Measurements from ENCODE around the gene RALGPS2. TPM values are rescaled to one million over a fixed set of nuclear protein-coding genes. Genes with fewer than 3 reads are reported as not detected.
A peak's percentile ranks its signal among the peaks of the same experiment; 100 is the strongest.
"Not testable (repeated sequence)": the region's sequence is repeated elsewhere in the genome, so short reads cannot be mapped to it uniquely, and the experiment has no call there.

Gene RALGPS2
- total RNA-seq, 2 experiments from 2014 or later: 2.2 to 3.0 TPM

- ChIA-PET CTCF (interaction anchor here (0.8 to 2.2 kb wide), 8 partner anchors 12 to 250 kb away, joined by 3 to 15 read pairs (median 6); no protein-coding TSS in a partner anchor), POLR2A (no interaction called here)
- H3K9me3 Mint-ChIP-seq: peaks cover 7% of the 10 kb centered on the region
- H3K36me3 Mint-ChIP-seq (ENCODE audit: low read depth): no peaks in the 10 kb centered on the region
- H3K27ac Mint-ChIP-seq: no peak overlapping the region
- H3K4me3 Mint-ChIP-seq: no peak overlapping the region
- DNase-seq: no peak
- no peaks in the 10 kb centered on the region for H3K27me3 Mint-ChIP-seq
- H3K4me1 Mint-ChIP-seq: no peaks in the 10 kb centered on the region
Measured at GRCh38 chr1:178752891-178753290, 27.8 kb downstream of the RALGPS2 start.

DNA sequence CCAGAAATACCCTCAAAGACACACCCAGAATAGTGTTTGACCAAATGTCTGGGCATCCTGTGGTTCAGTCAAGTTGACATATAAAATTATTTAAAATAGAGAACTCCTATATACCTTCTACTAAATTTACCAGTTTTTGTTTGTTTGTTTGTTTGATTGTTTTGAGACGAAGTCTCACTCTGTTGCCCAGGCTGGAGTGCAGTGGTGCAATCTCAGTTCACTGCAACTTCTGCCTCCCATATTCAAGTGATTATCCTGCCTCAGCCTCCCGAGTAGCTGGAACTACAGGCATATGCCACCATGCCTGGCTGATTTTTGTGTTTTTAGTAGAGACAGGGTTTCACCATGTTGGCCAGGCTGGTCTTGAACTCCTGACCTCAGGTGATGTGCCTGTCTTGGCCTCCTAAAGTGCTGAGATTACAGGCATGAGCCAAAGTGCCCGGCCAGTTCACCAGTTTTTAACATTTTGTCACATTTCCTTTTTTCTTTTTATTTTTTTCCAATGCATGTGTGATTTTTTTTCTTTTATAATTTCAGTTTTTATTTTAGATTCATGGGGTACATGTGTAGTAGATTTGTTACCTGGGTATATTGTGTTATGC lies 29.7 kb downstream of the RALGPS2 start:
- H3K27me3 Mint-ChIP-seq; DNase-seq; H3K27ac Mint-ChIP-seq; H3K4me1 Mint-ChIP-seq; H3K36me3 Mint-ChIP-seq (ENCODE audit: low read depth); POLR2A ChIA-PET; CTCF ChIA-PET; H3K4me3 Mint-ChIP-seq; H3K9me3 Mint-ChIP-seq: not testable (repeated sequence)

- no peaks in the 10 kb centered on the region for H3K36me3 Mint-ChIP-seq (ENCODE audit: low read depth)
- no peak overlapping the region for H3K4me3 Mint-ChIP-seq
- no peaks in the 10 kb centered on the region for H3K27me3 Mint-ChIP-seq
- ChIA-PET CTCF (interaction anchor here (1.0 to 2.1 kb wide), 7 partner anchors 15 to 239 kb away, joined by 3 to 16 read pairs (median 4); partner anchors contain the start of gene RALGPS2), POLR2A (no interaction called here)
- H3K9me3 Mint-ChIP-seq: peaks cover 12% of the 10 kb centered on the region
- DNase-seq: peak; percentile 19
- no peaks in the 10 kb centered on the region for H3K4me1 Mint-ChIP-seq
- no peak overlapping the region for H3K27ac Mint-ChIP-seq
Measured at GRCh38 chr1:178768423-178768822, 43.4 kb downstream of the RALGPS2 start.

GRCh38 chr1:178772952-178773351 lies 47.9 kb downstream of the RALGPS2 start:
- H3K36me3 Mint-ChIP-seq (ENCODE audit: low read depth): no peaks in the 10 kb centered on the region
- H3K4me1 Mint-ChIP-seq: no peaks in the 10 kb centered on the region
- no peak overlapping the region for H3K4me3 Mint-ChIP-seq
- CTCF ChIA-PET: interaction anchor here (0.6 to 2.5 kb wide), 3 partner anchors 227 to 265 kb away, joined by 3 to 9 read pairs (median 4); no protein-coding TSS in a partner anchor
- POLR2A ChIA-PET: no interaction called here
- H3K27ac Mint-ChIP-seq: no peak overlapping the region
- DNase-seq: no peak
- no peaks in the 10 kb centered on the region for H3K27me3 Mint-ChIP-seq
- H3K9me3 Mint-ChIP-seq: no peaks in the 10 kb centered on the region

DNA sequence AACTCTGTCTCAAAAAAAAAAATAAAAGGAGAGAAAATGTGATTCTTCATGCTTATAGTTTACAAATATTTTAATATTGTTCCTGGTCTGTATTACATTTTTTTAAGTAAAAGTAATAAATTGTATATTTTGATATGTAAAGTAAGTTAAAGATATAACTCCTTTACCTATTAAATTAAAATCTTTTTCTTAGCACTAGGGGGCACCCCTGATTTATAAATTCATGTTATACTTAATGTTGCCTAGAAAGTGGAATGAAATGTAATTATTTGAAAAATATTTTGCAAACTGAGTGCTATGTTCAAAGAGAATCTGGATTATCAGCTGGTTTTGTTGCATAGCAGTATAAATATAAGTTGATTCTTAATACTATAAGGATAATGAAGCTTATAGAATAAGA lies 49.2 kb downstream of the RALGPS2 start:
- DNase-seq: no peak
- Mint-ChIP-seq H3K9me3 (no peaks in the 10 kb centered on the region), H3K27me3 (no peaks in the 10 kb centered on the region), H3K4me3 (no peak overlapping the region), H3K4me1 (no peaks in the 10 kb centered on the region), H3K27ac (no peak overlapping the region), H3K36me3 (ENCODE audit: low read depth) (no peaks in the 10 kb centered on the region)
- ChIA-PET POLR2A (no interaction called here), CTCF (interaction anchor here (1.0 to 2.2 kb wide), 4 partner anchors 9 to 233 kb away, joined by 3 to 12 read pairs (median 5); no protein-coding TSS in a partner anchor)

DNA sequence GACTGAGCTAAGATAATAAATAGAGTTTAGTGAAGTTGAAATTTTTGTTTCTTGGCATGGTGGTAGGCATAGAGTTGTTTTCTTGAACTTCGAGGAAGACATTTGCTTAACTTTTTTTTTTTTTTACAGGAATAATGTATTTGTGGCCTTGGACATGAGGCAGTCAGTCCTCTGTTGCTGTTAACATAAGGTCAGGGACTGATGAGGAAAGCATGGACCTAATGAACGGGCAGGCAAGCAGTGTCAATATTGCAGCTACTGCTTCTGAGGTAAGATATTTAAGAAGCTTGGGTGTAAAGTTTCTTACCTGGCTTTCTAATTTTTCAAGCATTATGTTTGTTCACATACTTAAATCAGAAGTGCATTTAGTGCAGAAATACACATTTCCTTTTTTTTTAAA lies 51.5 kb downstream of the RALGPS2 start:
- Mint-ChIP-seq H3K36me3 (ENCODE audit: low read depth) (no peaks in the 10 kb centered on the region), H3K4me3 (no peak overlapping the region), H3K27me3 (no peaks in the 10 kb centered on the region), H3K9me3 (no peaks in the 10 kb centered on the region), H3K27ac (no peak overlapping the region), H3K4me1 (no peaks in the 10 kb centered on the region)
- ChIA-PET POLR2A (no interaction called here), CTCF (interaction anchor here (0.9 kb wide), 1 partner anchor 234 kb away, joined by 3 read pairs; no protein-coding TSS in a partner anchor)
- DNase-seq: no peak

DNA sequence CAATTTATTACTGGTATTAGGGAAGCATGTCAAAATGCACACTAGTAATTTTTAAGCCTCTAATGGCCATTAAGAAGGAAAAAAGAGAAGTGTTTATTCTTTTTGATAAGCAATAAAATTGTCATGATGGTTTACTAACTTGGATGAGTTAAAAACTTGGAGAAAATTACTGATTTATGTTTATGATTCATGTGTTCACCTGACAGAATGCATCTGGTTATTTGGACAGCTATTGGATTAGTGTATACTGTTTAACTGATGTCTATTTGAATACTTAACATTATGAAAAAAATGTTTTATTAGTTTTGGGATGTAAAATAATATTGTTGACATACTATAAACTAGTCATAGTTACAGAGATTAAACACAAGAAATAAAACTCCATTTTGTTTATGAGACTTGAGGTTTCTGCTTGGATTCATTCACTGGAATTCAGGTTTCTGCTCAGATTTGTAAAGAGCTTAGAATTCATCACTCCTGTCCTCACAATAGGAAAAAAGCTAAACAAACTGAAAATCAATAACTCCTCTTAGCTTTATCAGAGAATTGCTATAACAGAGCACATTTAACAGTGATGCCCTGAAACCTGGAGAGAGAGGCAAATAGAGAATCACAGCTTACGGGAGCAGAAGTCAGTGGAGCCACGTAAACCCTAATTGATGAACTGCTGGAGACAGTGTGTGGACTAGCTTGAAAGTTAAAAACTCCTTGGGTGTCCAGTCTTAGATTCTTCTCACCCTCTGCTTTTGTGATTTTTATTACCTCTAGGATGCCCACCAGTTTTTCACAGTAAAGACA lies 56.7 kb downstream of the RALGPS2 start:
- CTCF ChIA-PET: interaction anchor here (1.3 kb wide), 1 partner anchor 12 kb away, joined by 4 read pairs; no protein-coding TSS in a partner anchor
- Mint-ChIP-seq H3K27me3 (no peaks in the 10 kb centered on the region), H3K4me1 (peaks cover 2% of the 10 kb centered on the region), H3K27ac (no peak overlapping the region), H3K4me3 (no peak overlapping the region), H3K9me3 (no peaks in the 10 kb centered on the region), H3K36me3 (ENCODE audit: low read depth) (no peaks in the 10 kb centered on the region)
- POLR2A ChIA-PET: no interaction called here
- no peak for DNase-seq

DNA sequence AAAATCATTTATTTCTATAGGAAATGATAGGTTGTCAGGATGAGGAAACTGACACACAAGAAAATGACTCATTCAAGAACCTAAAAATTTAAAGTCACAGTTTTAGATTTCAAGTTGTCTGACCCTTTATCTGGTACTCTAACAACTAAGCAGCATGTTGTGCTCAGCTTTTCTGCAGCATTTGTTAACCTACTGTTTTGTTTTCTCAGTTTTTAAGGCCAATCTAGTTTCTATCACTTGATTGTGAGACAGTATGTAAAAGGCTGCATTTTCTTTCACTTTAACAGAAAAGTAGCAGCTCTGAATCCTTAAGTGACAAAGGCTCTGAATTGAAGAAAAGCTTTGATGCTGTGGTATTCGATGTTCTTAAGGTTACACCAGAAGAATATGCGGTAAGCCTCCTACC lies 59.1 kb downstream of the RALGPS2 start:
- no peak overlapping the region for H3K4me3 Mint-ChIP-seq
- POLR2A ChIA-PET: no interaction called here
- no peaks in the 10 kb centered on the region for H3K36me3 Mint-ChIP-seq (ENCODE audit: low read depth)
- H3K27ac Mint-ChIP-seq: no peak overlapping the region
- H3K9me3 Mint-ChIP-seq: no peaks in the 10 kb centered on the region
- CTCF ChIA-PET: interaction anchor here (1.4 to 2.0 kb wide), 2 partner anchors 10 to 219 kb away, joined by 4 to 7 read pairs; no protein-coding TSS in a partner anchor
- DNase-seq: no peak
- H3K4me1 Mint-ChIP-seq: peaks cover 2% of the 10 kb centered on the region
- no peaks in the 10 kb centered on the region for H3K27me3 Mint-ChIP-seq

DNA sequence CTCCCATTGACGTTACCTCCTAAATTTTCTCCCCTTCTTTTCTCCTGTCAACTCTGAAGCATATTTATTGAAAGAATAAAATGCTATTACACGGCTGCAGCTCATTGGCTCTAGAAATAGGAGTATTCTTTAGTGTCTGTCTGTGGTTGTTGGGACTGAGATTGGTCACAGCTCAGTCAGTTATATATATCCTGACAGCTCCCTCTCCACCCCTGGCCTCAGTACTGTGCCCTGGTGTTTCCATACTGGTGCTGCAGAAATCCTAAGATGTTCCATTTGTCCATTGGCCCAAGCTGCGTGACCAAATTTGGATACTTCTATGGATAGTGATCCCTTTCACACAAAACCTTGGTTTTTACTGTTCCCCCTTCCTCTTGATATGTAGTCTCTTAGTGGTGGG lies 67.3 kb downstream of the RALGPS2 start:
- Mint-ChIP-seq H3K36me3 (ENCODE audit: low read depth) (no peaks in the 10 kb centered on the region), H3K27ac (no peak overlapping the region), H3K9me3 (no peaks in the 10 kb centered on the region), H3K27me3 (no peaks in the 10 kb centered on the region), H3K4me3 (no peak overlapping the region), H3K4me1 (no peaks in the 10 kb centered on the region)
- ChIA-PET POLR2A (no interaction called here), CTCF (no interaction called here)
- DNase-seq: no peak

GRCh38 chr1:178796013-178796412 lies 71.0 kb downstream of the RALGPS2 start:
- no peak for DNase-seq
- CTCF ChIA-PET: no interaction called here
- Mint-ChIP-seq H3K4me1 (no peaks in the 10 kb centered on the region), H3K27me3 (no peaks in the 10 kb centered on the region), H3K9me3 (no peaks in the 10 kb centered on the region), H3K36me3 (ENCODE audit: low read depth) (no peaks in the 10 kb centered on the region), H3K27ac (no peak overlapping the region), H3K4me3 (no peak overlapping the region)
- POLR2A ChIA-PET: no interaction called here

DNA sequence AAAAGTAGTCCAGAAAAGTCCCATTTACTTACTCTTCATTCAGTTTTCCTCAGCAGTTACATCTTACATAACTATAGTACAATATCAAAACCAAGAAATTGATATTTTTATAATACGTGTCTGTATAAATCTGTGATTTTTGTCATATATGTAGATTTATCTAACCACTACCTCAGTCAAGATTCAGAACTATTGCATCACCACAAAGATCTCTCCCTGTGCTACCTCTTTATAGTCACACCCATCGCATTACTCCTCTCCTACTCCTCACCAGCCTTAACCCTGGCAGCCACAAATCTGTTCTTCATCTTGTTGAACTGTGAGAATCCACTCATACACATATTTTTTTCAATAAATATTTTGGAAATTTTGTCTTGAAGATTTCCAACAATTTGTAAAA lies 72.5 kb downstream of the RALGPS2 start:
- no peak overlapping the region for H3K4me3 Mint-ChIP-seq
- CTCF ChIA-PET: no interaction called here
- H3K9me3 Mint-ChIP-seq: no peaks in the 10 kb centered on the region

DNA sequence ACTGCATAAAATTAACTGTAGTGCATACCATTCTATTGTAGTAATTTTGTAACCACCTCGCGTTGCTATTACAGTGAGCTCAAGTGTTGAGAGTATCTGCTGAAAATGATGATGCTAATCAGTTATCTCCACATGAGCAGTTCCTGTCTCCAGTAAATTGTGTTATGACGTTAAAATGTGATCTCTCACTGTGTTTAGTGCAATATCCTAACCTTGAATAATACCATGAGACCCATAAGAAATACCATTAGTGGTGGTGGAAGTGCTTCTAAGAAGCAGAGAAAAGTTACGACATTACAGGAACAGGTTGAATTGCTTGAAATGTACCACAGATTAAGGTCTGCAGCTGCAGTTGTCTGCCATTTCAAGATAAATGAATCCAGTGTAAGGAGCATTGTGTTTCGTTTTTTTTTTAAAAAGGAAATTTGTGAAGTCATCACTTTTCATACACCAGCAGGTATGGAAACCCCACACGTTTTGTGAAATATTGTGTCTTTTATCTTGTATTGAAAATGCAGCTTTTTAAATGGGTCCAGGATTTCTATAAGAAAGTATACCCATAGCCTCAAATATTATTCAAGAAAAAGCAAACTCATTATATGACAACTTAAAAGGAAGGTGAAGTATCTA lies 73.3 kb downstream of the RALGPS2 start:
- no peaks in the 10 kb centered on the region for H3K27me3 Mint-ChIP-seq
- no peak for DNase-seq
- no peak overlapping the region for H3K4me3 Mint-ChIP-seq
- H3K4me1 Mint-ChIP-seq: no peaks in the 10 kb centered on the region
- ChIA-PET POLR2A (no interaction called here), CTCF (no interaction called here)
- no peaks in the 10 kb centered on the region for H3K36me3 Mint-ChIP-seq (ENCODE audit: low read depth)
- no peaks in the 10 kb centered on the region for H3K9me3 Mint-ChIP-seq
- no peak overlapping the region for H3K27ac Mint-ChIP-seq

More for the DNA sequence above, 72.5 kb downstream of the RALGPS2 start:
- Mint-ChIP-seq H3K27me3 (no peaks in the 10 kb centered on the region), H3K36me3 (ENCODE audit: low read depth) (no peaks in the 10 kb centered on the region), H3K4me1 (no peaks in the 10 kb centered on the region), H3K27ac (no peak overlapping the region)
- POLR2A ChIA-PET: no interaction called here
- no peak for DNase-seq

- no peak overlapping the region for H3K27ac Mint-ChIP-seq
- ChIA-PET CTCF (no interaction called here), POLR2A (no interaction called here)
- no peak for DNase-seq
- H3K9me3 Mint-ChIP-seq: no peaks in the 10 kb centered on the region
- no peak overlapping the region for H3K4me3 Mint-ChIP-seq
- H3K27me3 Mint-ChIP-seq: no peaks in the 10 kb centered on the region
- H3K36me3 Mint-ChIP-seq (ENCODE audit: low read depth): no peaks in the 10 kb centered on the region
- no peaks in the 10 kb centered on the region for H3K4me1 Mint-ChIP-seq
Measured at GRCh38 chr1:178802873-178803272, 77.8 kb downstream of the RALGPS2 start.

Measured in activated CD4-positive, alpha-beta memory T cell treated with anti-CD3 and anti-CD28 coated beads, Interleukin-2, amount 10 ng/mL, durations not matched to agents 7 days and 5 days (primary cell).